Astrocyte (in vitro differentiated cells and primary cell): ENCODE results near the gene PPP1R12A. TPM values are rescaled to one million over a fixed set of nuclear protein-coding genes. Genes with fewer than 3 reads are reported as not detected.

Source experiments
- DNase-seq: peaks from one replicate; pipeline ENCODE4 v3.0.0-alpha.2; 2010; ENCODE audit warnings: low read depth
- FAIRE-seq: peaks from 2 replicates; lab custom pipeline; 2011; peaks lifted over from hg19 to GRCh38; lab: Jason Lieb, UNC
- H2AFZ ChIP-seq: 2 replicates; pipeline ENCODE4 v1.6.0; 2012; ENCODE audit warnings: low read depth, low read length, inconsistent platforms
- H3K27ac ChIP-seq: 2 replicates; pipeline ENCODE4 v1.5.1; 2011; ENCODE audit warnings: low read depth, low read length, inconsistent platforms
- H3K27me3 ChIP-seq: 2 replicates; pipeline ENCODE4 v1.6.0; 2011; ENCODE audit warnings: low read length, inconsistent platforms; ENCODE audit not compliant: insufficient read depth
- H3K36me3 ChIP-seq: 2 replicates; pipeline ENCODE4 v1.5.1; 2011; ENCODE audit warnings: low read length, inconsistent platforms; ENCODE audit not compliant: insufficient read depth
- H3K4me1 ChIP-seq: 2 replicates; pipeline ENCODE4 v1.5.1; 2011; ENCODE audit warnings: low read length, inconsistent platforms; ENCODE audit not compliant: insufficient read depth
- H3K4me2 ChIP-seq: 2 replicates; pipeline ENCODE4 v1.6.0; 2012; ENCODE audit warnings: low read length, inconsistent platforms
- H3K4me3 ChIP-seq: 2 replicates; pipeline ENCODE4 v1.5.1; 2011; ENCODE audit warnings: low read depth, mild to moderate bottlenecking, low read length, inconsistent platforms; ENCODE audit not compliant: insufficient read depth
- H3K79me2 ChIP-seq: 2 replicates; pipeline ENCODE4 v1.6.0; 2012; ENCODE audit warnings: mild to moderate bottlenecking, low read length, inconsistent platforms; ENCODE audit not compliant: insufficient read depth
- H3K9ac ChIP-seq: 2 replicates; pipeline ENCODE4 v1.6.0; 2012; ENCODE audit warnings: mild to moderate bottlenecking, low read length, inconsistent platforms
- H3K9me3 ChIP-seq: 2 replicates; pipeline ENCODE4 v1.5.1; 2012; ENCODE audit warnings: low read depth, mild to moderate bottlenecking, low read length, inconsistent platforms; ENCODE audit not compliant: insufficient read depth
- H4K20me1 ChIP-seq: 2 replicates; pipeline ENCODE4 v1.6.0; 2012; ENCODE audit warnings: low read length, inconsistent platforms; ENCODE audit not compliant: insufficient read depth
- H3K27ac Mint-ChIP-seq: one replicate; pipeline ENCODE4 v1.8.0; 2021; ENCODE audit warnings: mild to moderate bottlenecking, mixed read lengths; ENCODE audit not compliant: unreplicated experiment
- H3K27me3 Mint-ChIP-seq: one replicate; pipeline ENCODE4 v1.8.0; 2021; ENCODE audit warnings: low read depth, mixed read lengths; ENCODE audit not compliant: unreplicated experiment
- H3K36me3 Mint-ChIP-seq: one replicate; pipeline ENCODE4 v1.8.0; 2021; ENCODE audit warnings: low read depth, mixed read lengths; ENCODE audit not compliant: unreplicated experiment
- H3K4me1 Mint-ChIP-seq: one replicate; pipeline ENCODE4 v1.8.0; 2021; ENCODE audit warnings: low read depth, mixed read lengths; ENCODE audit not compliant: unreplicated experiment
- H3K4me3 Mint-ChIP-seq: one replicate; pipeline ENCODE4 v1.8.0; 2021; ENCODE audit warnings: mild to moderate bottlenecking, moderate library complexity, mixed read lengths; ENCODE audit not compliant: unreplicated experiment
- H3K9me3 Mint-ChIP-seq: one replicate; pipeline ENCODE4 v1.8.0; 2021; ENCODE audit warnings: mild to moderate bottlenecking, mixed read lengths; ENCODE audit not compliant: unreplicated experiment
- EZH2 ChIP-seq: IDR thresholded peaks from 2 replicates; pipeline ENCODE4 v1.6.1; 2012; ENCODE audit warnings: mild to moderate bottlenecking, low read length, inconsistent platforms; ENCODE audit not compliant: insufficient read depth
- total RNA-seq: library from RNA; stranded (reverse); gene quantifications from 2 replicates; pipeline ENCODE4 v1.2.1, GENCODE V29; 2021
- TF ChIP-seq, protein P1 (sequence below): IDR thresholded peaks from 2 replicates; pipeline ENCODE4 v1.5.1; 2011; ENCODE audit warnings: low read depth, mild to moderate bottlenecking, inconsistent platforms, low read length, moderate library complexity; ENCODE audit not compliant: insufficient read depth

Gene PPP1R12A
- total RNA-seq, 1 donor from 2014 or later, result 115 TPM

DNA sequence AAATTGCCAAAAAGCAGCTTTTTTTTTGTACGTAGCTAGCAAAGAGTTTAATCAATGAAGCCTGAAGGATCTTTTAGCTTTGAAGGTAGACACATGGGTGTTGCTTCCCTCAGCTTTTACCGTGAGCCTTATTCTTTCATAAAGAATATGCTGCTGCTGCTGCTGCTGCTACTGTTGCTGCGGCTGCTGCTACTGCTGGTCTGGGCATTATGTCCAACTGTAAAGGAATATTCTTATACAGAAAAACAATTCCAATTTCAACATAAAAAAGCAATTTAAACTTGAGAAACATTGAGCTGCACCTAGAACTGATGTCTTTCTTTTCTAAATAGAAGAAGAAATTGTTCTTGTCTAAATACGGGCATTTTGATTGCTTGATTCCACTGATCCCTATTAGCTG lies 38.9 kb upstream of the PPP1R12A start:
- H3K27me3 Mint-ChIP-seq, result no peaks in the 10 kb centered on the region
- Histone ChIP-seq H3K4me1 (no peaks in the 10 kb centered on the region), H3K27ac (no peak overlapping the region), H3K9me3 (no peaks in the 10 kb centered on the region), H2AFZ (no peak overlapping the region), H3K4me3 (no peak overlapping the region), H3K36me3 (no peaks in the 10 kb centered on the region), H3K27me3 (no peaks in the 10 kb centered on the region), H3K4me2 (no peak overlapping the region), H3K9ac (no peak overlapping the region), H4K20me1 (no peaks in the 10 kb centered on the region), H3K79me2 (no peaks in the 10 kb centered on the region)
- FAIRE-seq (no peak), DNase-seq (no peak)
- no peak overlapping the region for H3K27ac Mint-ChIP-seq
- peaks cover 9% of the 10 kb centered on the region for H3K4me1 Mint-ChIP-seq
- H3K4me3 Mint-ChIP-seq, result no peak overlapping the region
- H3K36me3 Mint-ChIP-seq, result no peaks in the 10 kb centered on the region
- TF ChIP-seq, protein P1, sequence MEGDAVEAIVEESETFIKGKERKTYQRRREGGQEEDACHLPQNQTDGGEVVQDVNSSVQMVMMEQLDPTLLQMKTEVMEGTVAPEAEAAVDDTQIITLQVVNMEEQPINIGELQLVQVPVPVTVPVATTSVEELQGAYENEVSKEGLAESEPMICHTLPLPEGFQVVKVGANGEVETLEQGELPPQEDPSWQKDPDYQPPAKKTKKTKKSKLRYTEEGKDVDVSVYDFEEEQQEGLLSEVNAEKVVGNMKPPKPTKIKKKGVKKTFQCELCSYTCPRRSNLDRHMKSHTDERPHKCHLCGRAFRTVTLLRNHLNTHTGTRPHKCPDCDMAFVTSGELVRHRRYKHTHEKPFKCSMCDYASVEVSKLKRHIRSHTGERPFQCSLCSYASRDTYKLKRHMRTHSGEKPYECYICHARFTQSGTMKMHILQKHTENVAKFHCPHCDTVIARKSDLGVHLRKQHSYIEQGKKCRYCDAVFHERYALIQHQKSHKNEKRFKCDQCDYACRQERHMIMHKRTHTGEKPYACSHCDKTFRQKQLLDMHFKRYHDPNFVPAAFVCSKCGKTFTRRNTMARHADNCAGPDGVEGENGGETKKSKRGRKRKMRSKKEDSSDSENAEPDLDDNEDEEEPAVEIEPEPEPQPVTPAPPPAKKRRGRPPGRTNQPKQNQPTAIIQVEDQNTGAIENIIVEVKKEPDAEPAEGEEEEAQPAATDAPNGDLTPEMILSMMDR, result no peak
- TF ChIP-seq EZH2, result no peak
- H3K9me3 Mint-ChIP-seq, result peaks cover 2% of the 10 kb centered on the region

DNA sequence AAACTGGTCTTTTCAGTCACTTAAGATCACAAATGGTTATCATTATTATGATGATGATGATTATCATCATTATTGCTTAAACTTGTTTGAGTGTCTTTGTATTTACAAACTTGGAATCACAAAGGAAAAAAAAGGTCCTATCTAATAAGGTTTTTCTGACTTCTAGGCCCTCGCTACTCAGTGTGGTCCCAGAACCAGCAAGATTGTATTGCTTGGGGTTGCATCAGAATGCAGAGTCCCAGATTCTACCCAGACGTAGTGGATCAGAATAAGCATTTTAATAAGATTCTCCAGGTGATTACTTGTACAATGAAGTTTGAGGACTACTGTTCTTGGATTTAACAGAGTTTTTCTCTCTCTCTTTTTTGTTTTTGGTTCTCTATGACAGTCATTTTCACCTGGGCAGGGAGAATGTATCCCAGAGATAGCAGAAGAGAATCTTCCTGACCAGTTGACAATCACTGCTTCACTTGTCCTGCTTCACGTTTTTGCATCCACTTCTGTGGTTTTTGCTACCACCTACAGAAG lies 29.3 kb upstream of the PPP1R12A start:
- Histone ChIP-seq H3K4me1 (no peaks in the 10 kb centered on the region), H3K4me3 (no peak overlapping the region), H3K9ac (no peak overlapping the region), H3K79me2 (no peaks in the 10 kb centered on the region), H3K27me3 (no peaks in the 10 kb centered on the region), H4K20me1 (no peaks in the 10 kb centered on the region), H3K9me3 (no peaks in the 10 kb centered on the region), H3K36me3 (no peaks in the 10 kb centered on the region), H3K27ac (no peak overlapping the region), H2AFZ (no peak overlapping the region), H3K4me2 (no peak overlapping the region)
- no peak for DNase-seq
- no peak for FAIRE-seq
- peaks cover 2% of the 10 kb centered on the region for H3K9me3 Mint-ChIP-seq
- peaks cover 3% of the 10 kb centered on the region for H3K4me1 Mint-ChIP-seq
- H3K27ac Mint-ChIP-seq, result no peak overlapping the region
- H3K36me3 Mint-ChIP-seq, result no peaks in the 10 kb centered on the region
- H3K27me3 Mint-ChIP-seq, result no peaks in the 10 kb centered on the region
- TF ChIP-seq EZH2, result no peak
- TF ChIP-seq, protein P1, result no peak
- H3K4me3 Mint-ChIP-seq, result no peak overlapping the region

DNA sequence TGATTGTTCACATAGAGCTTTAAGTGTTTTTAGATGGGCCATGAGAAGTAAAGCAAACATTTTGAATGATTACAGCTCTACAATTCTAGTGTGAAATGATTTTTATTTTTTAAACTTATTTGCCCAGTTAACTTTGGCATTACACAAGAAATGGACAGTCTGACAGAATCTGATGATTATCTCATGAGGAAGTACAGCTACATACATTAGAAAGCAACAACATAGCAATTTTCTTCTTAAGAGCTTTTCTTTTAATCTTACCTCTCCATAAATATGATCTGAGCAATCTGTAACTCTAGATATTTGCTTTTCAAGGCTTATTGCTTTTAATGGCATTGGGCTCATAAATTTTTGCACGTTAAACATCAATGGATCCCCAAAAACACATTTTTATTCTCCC lies 26.5 kb upstream of the PPP1R12A start:
- Histone ChIP-seq H3K4me1 (no peaks in the 10 kb centered on the region), H3K9ac (no peak overlapping the region), H3K9me3 (no peaks in the 10 kb centered on the region), H4K20me1 (no peaks in the 10 kb centered on the region), H3K79me2 (no peaks in the 10 kb centered on the region), H3K4me2 (no peak overlapping the region), H3K27ac (no peak overlapping the region), H3K27me3 (no peaks in the 10 kb centered on the region), H3K4me3 (no peak overlapping the region), H2AFZ (no peak overlapping the region), H3K36me3 (no peaks in the 10 kb centered on the region)
- Mint-ChIP-seq H3K27ac (no peak overlapping the region), H3K27me3 (no peaks in the 10 kb centered on the region), H3K4me3 (no peak overlapping the region), H3K4me1 (peaks cover 3% of the 10 kb centered on the region), H3K9me3 (peaks cover 2% of the 10 kb centered on the region), H3K36me3 (no peaks in the 10 kb centered on the region)
- DNase-seq (no peak), FAIRE-seq (no peak)
- TF ChIP-seq, protein P1, result no peak
- no peak for TF ChIP-seq EZH2
